Fibroblast of villous mesenchyme (primary cell): ENCODE results near the gene SORBS1. TPM values are rescaled to one million over a fixed set of nuclear protein-coding genes. Genes with fewer than 3 reads are reported as not detected.

Experiments
- DNase-seq: peaks from one replicate; pipeline ENCODE4 v3.0.0-alpha.2; 2010; ENCODE audit warnings: low read depth
- H3K4me3 ChIP-seq: 2 replicates; pipeline ENCODE4 v1.5.1; 2011; ENCODE audit warnings: low read depth, mild to moderate bottlenecking, low read length
- CTCF ChIP-seq: IDR thresholded peaks from 2 replicates; pipeline ENCODE4 v1.5.1; 2012; ENCODE audit warnings: low read depth, mild to moderate bottlenecking, low read length; ENCODE audit not compliant: insufficient read depth
- total RNA-seq: library from RNA; depleted of rRNA; stranded (reverse); fragments of >200 nt; gene quantifications from 2 replicates; pipeline ENCODE4 v1.2.3, GENCODE V29; 2012

The SORBS1 gene
- total RNA-seq, 1 donor, result 8.2 TPM

- H3K4me3 ChIP-seq, result no peak overlapping the region
- DNase-seq, result no peak
- TF ChIP-seq CTCF, result no peak
Observed at GRCh38 chr10:95450188-95450587, 111.0 kb downstream of the SORBS1 start.

GRCh38 chr10:95447685-95448084 lies 113.5 kb downstream of the SORBS1 start:
- no peak for TF ChIP-seq CTCF
- H3K4me3 ChIP-seq, result no peak overlapping the region
- DNase-seq, result no peak

GRCh38 chr10:95445837-95446486 lies 115.2 kb downstream of the SORBS1 start:
- peak; percentile 69 for DNase-seq
- TF ChIP-seq CTCF, result peak; percentile 88
- H3K4me3 ChIP-seq, result no peak overlapping the region

DNA sequence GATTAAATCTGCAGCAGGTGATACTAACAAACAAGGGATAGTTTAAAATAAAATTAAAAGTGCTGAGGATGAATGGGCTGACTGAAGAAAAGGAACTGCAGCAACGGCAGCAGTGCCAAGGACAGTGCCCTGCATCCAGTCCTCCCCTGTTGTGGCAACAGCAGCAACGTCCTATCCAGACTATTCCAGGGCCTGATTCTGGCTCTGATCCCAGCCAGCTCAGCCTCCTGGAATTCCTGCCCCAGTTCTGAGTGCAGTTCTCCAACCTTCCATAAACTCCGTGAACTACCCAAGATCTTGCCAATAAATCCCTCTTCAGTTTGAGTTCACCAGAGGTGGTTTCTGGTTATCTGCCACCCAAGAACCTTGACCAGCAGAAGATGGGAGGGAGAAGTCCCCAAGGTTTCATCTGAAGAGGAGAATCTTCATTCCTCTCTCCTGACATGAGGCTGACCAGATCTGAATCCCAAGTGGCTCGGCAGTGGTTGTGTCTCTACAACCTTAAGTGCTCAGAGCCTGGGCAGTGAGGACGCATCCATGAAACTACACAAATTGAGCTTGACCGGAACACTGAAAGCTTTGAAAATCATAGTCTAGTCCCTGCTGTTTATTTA lies 115.8 kb downstream of the SORBS1 start:
- no peak for TF ChIP-seq CTCF
- no peak overlapping the region for H3K4me3 ChIP-seq
- DNase-seq, result peak; percentile 54

DNA sequence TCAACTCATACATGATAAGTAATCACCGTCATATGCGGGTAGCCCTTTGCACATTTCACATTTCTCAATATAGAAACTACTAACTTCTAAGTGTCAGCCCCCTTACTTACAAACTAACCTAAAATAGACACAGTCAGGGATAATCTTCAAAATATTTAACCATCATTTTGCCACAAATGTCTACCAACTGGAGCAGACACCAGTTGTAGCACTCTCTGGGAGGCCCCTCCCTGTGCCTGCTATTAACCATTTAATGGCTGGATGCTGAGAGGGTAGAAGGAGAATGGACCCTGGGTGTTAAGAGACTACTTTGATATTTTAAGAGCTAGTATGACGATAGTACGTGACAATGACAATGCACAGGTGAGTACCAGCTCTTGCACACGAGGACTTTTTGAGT lies 116.4 kb downstream of the SORBS1 start:
- no peak for DNase-seq
- no peak overlapping the region for H3K4me3 ChIP-seq
- no peak for TF ChIP-seq CTCF

DNA sequence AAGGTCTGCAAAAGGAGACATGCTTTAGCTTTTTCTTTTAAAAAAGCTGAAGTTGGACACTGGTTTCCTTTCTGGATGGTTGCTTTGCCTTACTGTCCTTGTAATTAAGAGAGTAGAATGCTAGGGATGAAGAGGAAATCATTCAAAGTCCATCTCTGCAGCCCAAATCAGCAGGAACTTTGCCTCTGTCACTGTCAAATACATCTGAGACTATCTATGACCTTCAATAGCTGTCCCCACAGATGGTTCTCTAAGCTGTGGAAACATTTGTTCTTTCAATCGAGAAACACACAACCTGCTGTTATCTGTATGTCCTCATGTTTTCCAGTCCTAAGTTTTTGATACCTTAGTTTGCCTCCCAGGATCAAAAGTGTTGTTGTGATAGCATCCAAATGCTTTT lies 117.5 kb downstream of the SORBS1 start:
- H3K4me3 ChIP-seq, result no peak overlapping the region
- TF ChIP-seq CTCF, result no peak
- no peak for DNase-seq
